GM13977 (cell line): ENCODE data around the gene CATSPER2.
"Not testable (repeated sequence)": the region's sequence is repeated elsewhere in the genome, so short reads cannot be mapped to it uniquely, and the experiment has no call there.

Experiments used
- DNase-seq: peaks from one replicate; pipeline ENCODE4 v3.0.0; 2012; ENCODE audit warnings: low spot score
- CTCF ChIP-seq: IDR thresholded peaks from 2 replicates; pipeline ENCODE4 v1.5.1; 2012; ENCODE audit warnings: mild to moderate bottlenecking, control low read depth; ENCODE audit not compliant: insufficient read depth; ENCODE audit errors: extremely low read depth, missing control alignments
- in situ Hi-C: fragments of 300-500 bp; cut with MboI; formaldehyde crosslinking; loops from one replicate; pipeline ENCODE4 v1.12.0; 2022; ENCODE audit warnings: low sequenced_read_pairs, low pct_unique_long_range_greater_than_20kb, mixed read lengths, inconsistent platforms; ENCODE audit not compliant: unreplicated experiment

The CATSPER2 gene

GRCh38 chr15:43625106-43625505, 23.5 kb downstream of the CATSPER2 start:
- in situ Hi-C loops = no loop called here
- no peak for DNase-seq
- TF ChIP-seq CTCF = no peak

GRCh38 chr15:43622068-43622799, 26.4 kb downstream of the CATSPER2 start:
- DNase-seq, in situ Hi-C loops: not testable (repeated sequence)

GRCh38 chr15:43618700-43619099, 29.9 kb downstream of the CATSPER2 start, which contains the start of gene STRC:
TSS of gene STRC (minus strand) at chr15:43618800. CDS start at chr15:43618722, 78 bp downstream.
- in situ Hi-C loops, DNase-seq: not testable (repeated sequence)

GRCh38 chr15:43617750-43618149, 30.9 kb downstream of the CATSPER2 start:
- in situ Hi-C loops, DNase-seq: not testable (repeated sequence)

- in situ Hi-C loops, DNase-seq: not testable (repeated sequence)
These were observed 46.4 kb downstream of the CATSPER2 start for GRCh38 chr15:43602233-43602632.

GRCh38 chr15:43600200-43600599, 48.4 kb downstream of the CATSPER2 start:
- in situ Hi-C loops = not testable (repeated sequence)

GRCh38 chr15:43599131-43599530, 49.5 kb downstream of the CATSPER2 start:
- in situ Hi-C loops = not testable (repeated sequence)

More at GRCh38 chr15:43600200-43600599, 48.4 kb downstream of the CATSPER2 start:
- DNase-seq = not testable (repeated sequence)

GRCh38 chr15:43593328-43594190, 55.1 kb downstream of the CATSPER2 start, which contains the start of gene CKMT1B:
TSS of gene CKMT1B (plus strand) at chr15:43594027. CDS start at chr15:43594219, 192 bp downstream.
- DNase-seq, in situ Hi-C loops: not testable (repeated sequence)

More at GRCh38 chr15:43599131-43599530, 49.5 kb downstream of the CATSPER2 start:
- DNase-seq = not testable (repeated sequence)

GRCh38 chr15:43592841-43593240, 55.8 kb downstream of the CATSPER2 start:
- in situ Hi-C loops, DNase-seq: not testable (repeated sequence)

- in situ Hi-C loops, DNase-seq: not testable (repeated sequence)
These were observed 58.7 kb downstream of the CATSPER2 start, which contains the start of gene PPIP5K1 for GRCh38 chr15:43589778-43590466. TSS of gene PPIP5K1 (minus strand) at chr15:43590208. CDS start at chr15:43584504, 5,704 bp downstream.
